Uterus (tissue), 2 donors: ENCODE results near the gene KRT2.

Source experiments
- POLR2A ChIP-seq, 2 donors: fragments of 450-650 bp; IDR thresholded peaks; one replicate each; pipeline ENCODE4 v1.6.1; 2016; ENCODE audit warnings: antibody characterized with exemption in 2 of 2, mild to moderate bottlenecking in 1 of 2, moderate library complexity in 1 of 2
- TF ChIP-seq, protein P1 (sequence below), 4 experiments: fragments of 200-600 bp in 2 of 4; fragments of 450-650 bp in 2 of 4; sonication (generic) in 2 of 4; IDR thresholded peaks; one replicate each; pipeline ENCODE4 v1.5.1; 2016 to 2019; ENCODE audit warnings: antibody characterized with exemption in 4 of 4, mild to moderate bottlenecking in 2 of 4, moderate library complexity in 1 of 4

DNA sequence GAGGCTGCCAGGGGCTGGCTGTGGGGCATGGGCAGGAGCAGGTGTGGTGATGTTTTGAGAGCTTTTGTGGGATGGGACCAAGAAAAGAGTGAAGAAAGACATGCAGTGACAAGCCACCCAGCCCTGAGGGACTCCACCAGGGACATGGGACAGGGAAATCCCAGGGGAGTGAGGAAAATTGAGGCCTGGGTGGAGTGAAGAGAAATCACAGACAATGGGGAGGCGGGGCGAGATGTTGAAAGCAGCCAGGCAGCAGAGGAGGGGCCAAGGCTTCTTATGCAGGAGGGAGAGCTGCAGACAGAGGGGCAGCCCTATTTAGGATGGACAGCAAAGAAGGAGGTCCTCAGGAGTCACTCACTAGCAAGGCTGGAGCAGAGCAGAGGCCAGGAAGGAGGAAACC lies 32.4 kb upstream of the KRT2 start:
- TF ChIP-seq, protein P1, sequence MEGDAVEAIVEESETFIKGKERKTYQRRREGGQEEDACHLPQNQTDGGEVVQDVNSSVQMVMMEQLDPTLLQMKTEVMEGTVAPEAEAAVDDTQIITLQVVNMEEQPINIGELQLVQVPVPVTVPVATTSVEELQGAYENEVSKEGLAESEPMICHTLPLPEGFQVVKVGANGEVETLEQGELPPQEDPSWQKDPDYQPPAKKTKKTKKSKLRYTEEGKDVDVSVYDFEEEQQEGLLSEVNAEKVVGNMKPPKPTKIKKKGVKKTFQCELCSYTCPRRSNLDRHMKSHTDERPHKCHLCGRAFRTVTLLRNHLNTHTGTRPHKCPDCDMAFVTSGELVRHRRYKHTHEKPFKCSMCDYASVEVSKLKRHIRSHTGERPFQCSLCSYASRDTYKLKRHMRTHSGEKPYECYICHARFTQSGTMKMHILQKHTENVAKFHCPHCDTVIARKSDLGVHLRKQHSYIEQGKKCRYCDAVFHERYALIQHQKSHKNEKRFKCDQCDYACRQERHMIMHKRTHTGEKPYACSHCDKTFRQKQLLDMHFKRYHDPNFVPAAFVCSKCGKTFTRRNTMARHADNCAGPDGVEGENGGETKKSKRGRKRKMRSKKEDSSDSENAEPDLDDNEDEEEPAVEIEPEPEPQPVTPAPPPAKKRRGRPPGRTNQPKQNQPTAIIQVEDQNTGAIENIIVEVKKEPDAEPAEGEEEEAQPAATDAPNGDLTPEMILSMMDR (IDR thresholded peaks at IDR 0.05), result no peak
- no peak for TF ChIP-seq POLR2A (IDR thresholded peaks at IDR 0.05)
